H9 (cell line): ENCODE data around the gene EVI5. TPM values are rescaled to one million over a fixed set of nuclear protein-coding genes. Genes with fewer than 3 reads are reported as not detected.

ENCODE experiments used
- DNase-seq: peaks from one replicate; pipeline ENCODE4 v3.0.0-alpha.2; 2017
- H2AFZ ChIP-seq: one replicate; pipeline ENCODE4 v1.6.1; 2013; ENCODE audit warnings: mild to moderate bottlenecking, low read length, control low read depth, moderate library complexity
- H2AK5ac ChIP-seq: 2 replicates; pipeline ENCODE4 v1.6.1; 2013; ENCODE audit warnings: low read length, control low read depth, mixed read lengths; ENCODE audit not compliant: insufficient read length
- H2BK120ac ChIP-seq: one replicate; pipeline ENCODE4 v1.6.1; 2013; ENCODE audit warnings: low read depth, mild to moderate bottlenecking, low read length, control low read depth, inconsistent platforms; ENCODE audit not compliant: poor library complexity, severe bottlenecking
- H2BK12ac ChIP-seq: 2 replicates; pipeline ENCODE4 v1.6.1; 2013; ENCODE audit warnings: low read length, control low read depth, mixed read lengths, low read depth; ENCODE audit not compliant: insufficient read length
- H2BK15ac ChIP-seq: 2 replicates; pipeline ENCODE4 v1.6.1; 2013; ENCODE audit warnings: low read depth, low read length, control low read depth
- H2BK20ac ChIP-seq: one replicate; pipeline ENCODE4 v1.6.1; 2013; ENCODE audit warnings: low read depth, mild to moderate bottlenecking, low read length, control low read depth, inconsistent platforms; ENCODE audit not compliant: poor library complexity, severe bottlenecking
- H2BK5ac ChIP-seq: 2 replicates; pipeline ENCODE4 v1.6.1; 2013; ENCODE audit warnings: low read length, control low read depth, mixed read lengths; ENCODE audit not compliant: insufficient read length
- H3K14ac ChIP-seq: 2 replicates; pipeline ENCODE4 v1.6.1; 2013; ENCODE audit warnings: low read length, control low read depth; ENCODE audit not compliant: insufficient read depth
- H3K18ac ChIP-seq: 2 replicates; pipeline ENCODE4 v1.6.1; 2013; ENCODE audit warnings: low read depth, mild to moderate bottlenecking, mixed read lengths, low read length, control low read depth; ENCODE audit not compliant: insufficient read length
- H3K23ac ChIP-seq: 2 replicates; pipeline ENCODE4 v1.6.1; 2013; ENCODE audit warnings: low read length, control low read depth, mixed read lengths, low read depth; ENCODE audit not compliant: insufficient read length
- H3K23me2 ChIP-seq: 2 replicates; pipeline ENCODE4 v1.6.1; 2013; ENCODE audit warnings: low read depth, mild to moderate bottlenecking, mixed read lengths, low read length, control low read depth; ENCODE audit not compliant: insufficient read length, poor library complexity, severe bottlenecking
- H3K27ac ChIP-seq: 2 replicates; pipeline ENCODE4 v1.5.1; 2013; ENCODE audit warnings: low read length, control low read depth, mixed read lengths, low read depth; ENCODE audit not compliant: insufficient read length
- H3K27me3 ChIP-seq: 2 replicates; pipeline ENCODE4 v1.6.1; 2013; ENCODE audit warnings: low read length, control low read depth, inconsistent platforms; ENCODE audit not compliant: insufficient read depth
- H3K4ac ChIP-seq: 2 replicates; pipeline ENCODE4 v1.6.1; 2013; ENCODE audit warnings: low read depth, mild to moderate bottlenecking, control low read depth, inconsistent platforms, low read length, moderate library complexity
- H3K4me1 ChIP-seq: 2 replicates; pipeline ENCODE4 v1.6.1; 2013; ENCODE audit warnings: low read length, control low read depth, inconsistent platforms; ENCODE audit not compliant: insufficient read depth
- H3K4me2 ChIP-seq: 2 replicates; pipeline ENCODE4 v1.6.1; 2013; ENCODE audit warnings: low read length, control low read depth, mixed read lengths; ENCODE audit not compliant: insufficient read length, insufficient read depth
- H3K56ac ChIP-seq: 2 replicates; pipeline ENCODE4 v1.6.1; 2013; ENCODE audit warnings: low read depth, mild to moderate bottlenecking, mixed read lengths, low read length, control low read depth; ENCODE audit not compliant: insufficient read length
- H3K79me1 ChIP-seq: 2 replicates; pipeline ENCODE4 v1.6.1; 2013; ENCODE audit warnings: low read depth, mild to moderate bottlenecking, moderate library complexity, low read length, control low read depth, inconsistent platforms; ENCODE audit not compliant: insufficient read depth, poor library complexity, severe bottlenecking
- H3K79me2 ChIP-seq: 2 replicates; pipeline ENCODE4 v1.6.1; 2013; ENCODE audit warnings: low read length, control low read depth, inconsistent platforms; ENCODE audit not compliant: insufficient read depth
- H3K9ac ChIP-seq: 2 replicates; pipeline ENCODE4 v1.6.1; 2013; ENCODE audit warnings: low read length, control low read depth, mixed read lengths; ENCODE audit not compliant: insufficient read length; ENCODE audit errors: extremely low read depth
- H3K9me3 ChIP-seq: one replicate; pipeline ENCODE4 v1.6.1; 2013; ENCODE audit warnings: low read depth, low read length, inconsistent platforms; ENCODE audit not compliant: control insufficient read depth
- H3T11ph ChIP-seq: one replicate; pipeline ENCODE4 v1.6.1; 2013; ENCODE audit warnings: mild to moderate bottlenecking, low read length, control low read depth, inconsistent platforms
- H4K20me1 ChIP-seq: one replicate; pipeline ENCODE4 v1.6.1; 2013; ENCODE audit not compliant: control insufficient read depth, insufficient read length, insufficient read depth
- H4K5ac ChIP-seq: 2 replicates; pipeline ENCODE4 v1.6.1; 2013; ENCODE audit warnings: low read depth, mild to moderate bottlenecking, mixed read lengths, low read length, control low read depth; ENCODE audit not compliant: insufficient read length
- H4K8ac ChIP-seq: replicated peaks from 2 replicates; pipeline ENCODE4 v1.6.1; 2013; ENCODE audit warnings: low read length, control low read depth, mixed read lengths, low read depth; ENCODE audit not compliant: insufficient read length
- H4K91ac ChIP-seq: 2 replicates; pipeline ENCODE4 v1.6.1; 2013; ENCODE audit warnings: low read depth, mild to moderate bottlenecking, moderate library complexity, mixed read lengths, low read length, control low read depth; ENCODE audit not compliant: insufficient read length
- H3K27ac Mint-ChIP-seq, 3 experiments: 2 replicates in 2 of 3; 3 replicates in 1 of 3; pipeline ENCODE4 v1.8.0; 2020 to 2021; ENCODE audit warnings: mixed read lengths in 3 of 3, mild to moderate bottlenecking in 1 of 3, moderate library complexity in 1 of 3
- H3K27me3 Mint-ChIP-seq: 2 replicates; pipeline ENCODE4 v1.8.0; 2021; ENCODE audit warnings: low read depth, mild to moderate bottlenecking, moderate library complexity, mixed read lengths
- H3K36me3 Mint-ChIP-seq, 3 experiments: 2 replicates in 2 of 3; 3 replicates in 1 of 3; pipeline ENCODE4 v1.8.0; 2020 to 2021; ENCODE audit warnings: low read depth in 3 of 3, mixed read lengths in 3 of 3; ENCODE audit not compliant: insufficient read depth in 1 of 3
- H3K4me1 Mint-ChIP-seq, 2 experiments: 2 replicates each; pipeline ENCODE4 v1.8.0; 2020; ENCODE audit warnings: mixed read lengths in 2 of 2
- H3K4me3 Mint-ChIP-seq, 2 experiments: 2 replicates in 1 of 2; 3 replicates in 1 of 2; pipeline ENCODE4 v1.8.0; 2020 to 2021; ENCODE audit warnings: mild to moderate bottlenecking in 2 of 2, mixed read lengths in 2 of 2, moderate library complexity in 1 of 2
- H3K9me3 Mint-ChIP-seq, 2 experiments: 2 replicates in 1 of 2; 3 replicates in 1 of 2; pipeline ENCODE4 v1.8.0; 2020; ENCODE audit warnings: mild to moderate bottlenecking in 2 of 2, mixed read lengths in 2 of 2, moderate library complexity in 1 of 2
- WGBS: extraction: QIAGEN DNeasy Blood & Tissue Kit; methylation state at CpG from one replicate; pipeline ENCODE4 v1.1.7; 2013; ENCODE audit warnings: missing lambda C conversion rate, low lambda C conversion rate, mixed read lengths; ENCODE audit not compliant: insufficient read length; ENCODE audit errors: extremely low coverage; 5-methylcytosine and 5-hydroxymethylcytosine counted together
- total RNA-seq: library from RNA; stranded (reverse); gene quantifications from 2 replicates; pipeline ENCODE4 v1.2.1, GENCODE V29; 2021
- TF ChIP-seq, protein P1 (sequence below): fragments of 200-600 bp; sonication (generic); conservative IDR thresholded peaks from 3 replicates; pipeline ENCODE4 v1.8.0; 2021; ENCODE audit warnings: antibody characterized with exemption, mild to moderate bottlenecking

Gene EVI5
- total RNA-seq, 1 experiment from 2014 or later: 9.7 TPM

DNA sequence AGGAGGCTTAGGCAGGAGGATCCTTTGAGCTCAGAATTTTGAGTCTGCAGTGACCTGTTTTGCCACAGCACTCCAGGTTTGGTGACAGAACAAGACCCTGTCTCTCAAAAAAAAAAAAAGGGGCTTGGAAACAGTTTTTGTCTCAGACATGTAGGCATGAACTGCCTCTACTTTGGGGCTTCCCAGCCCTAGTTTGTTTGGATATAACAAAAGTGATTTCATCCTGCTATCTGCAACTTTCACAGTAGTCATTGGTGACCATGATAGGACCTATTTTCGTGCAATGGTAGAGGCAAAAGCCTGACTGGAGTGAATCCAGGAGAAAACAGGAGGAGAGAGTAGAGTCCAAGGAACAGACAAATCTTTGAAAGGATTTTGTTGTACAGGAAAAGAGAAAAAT, 20.3 kb upstream of the EVI5 start:
- no peaks in the 10 kb centered on the region for H3K23me2 ChIP-seq
- no peak overlapping the region for H3K4ac ChIP-seq
- no peak overlapping the region for H3K27ac Mint-ChIP-seq
- no peaks in the 10 kb centered on the region for H3K79me1 ChIP-seq
- H3K36me3 Mint-ChIP-seq: no peaks in the 10 kb centered on the region
- H3K4me1 Mint-ChIP-seq: peaks cover 3 to 4% of the 10 kb centered on the region in 2 experiments; a peak in 2 of 4 replicates
- H4K8ac ChIP-seq: no peak overlapping the region
- WGBS: no CpG with 5 or more reads among the region's 1 CpG
- no peaks in the 10 kb centered on the region for H3K27me3 Mint-ChIP-seq
- no peak overlapping the region for H3T11ph ChIP-seq
- no peak overlapping the region for H2BK5ac ChIP-seq
- H3K4me3 Mint-ChIP-seq: no peak overlapping the region
- H3K9ac ChIP-seq: no peak overlapping the region
- H3K23ac ChIP-seq: no peak overlapping the region
- H3K14ac ChIP-seq: no peak overlapping the region
- no peak overlapping the region for H4K5ac ChIP-seq
- no peak overlapping the region for H2AK5ac ChIP-seq
- no peak overlapping the region for H3K4me2 ChIP-seq
- H3K18ac ChIP-seq: no peak overlapping the region
- no peaks in the 10 kb centered on the region for H4K20me1 ChIP-seq
- H4K91ac ChIP-seq: no peak overlapping the region
- no peak overlapping the region for H2BK12ac ChIP-seq
- H3K9me3 Mint-ChIP-seq: no peaks in the 10 kb centered on the region
- H2AFZ ChIP-seq: no peak overlapping the region
- H3K56ac ChIP-seq: no peak overlapping the region
- no peak overlapping the region for H3K27ac ChIP-seq
- no peaks in the 10 kb centered on the region for H3K4me1 ChIP-seq
- no peaks in the 10 kb centered on the region for H3K9me3 ChIP-seq
- TF ChIP-seq, protein P1, sequence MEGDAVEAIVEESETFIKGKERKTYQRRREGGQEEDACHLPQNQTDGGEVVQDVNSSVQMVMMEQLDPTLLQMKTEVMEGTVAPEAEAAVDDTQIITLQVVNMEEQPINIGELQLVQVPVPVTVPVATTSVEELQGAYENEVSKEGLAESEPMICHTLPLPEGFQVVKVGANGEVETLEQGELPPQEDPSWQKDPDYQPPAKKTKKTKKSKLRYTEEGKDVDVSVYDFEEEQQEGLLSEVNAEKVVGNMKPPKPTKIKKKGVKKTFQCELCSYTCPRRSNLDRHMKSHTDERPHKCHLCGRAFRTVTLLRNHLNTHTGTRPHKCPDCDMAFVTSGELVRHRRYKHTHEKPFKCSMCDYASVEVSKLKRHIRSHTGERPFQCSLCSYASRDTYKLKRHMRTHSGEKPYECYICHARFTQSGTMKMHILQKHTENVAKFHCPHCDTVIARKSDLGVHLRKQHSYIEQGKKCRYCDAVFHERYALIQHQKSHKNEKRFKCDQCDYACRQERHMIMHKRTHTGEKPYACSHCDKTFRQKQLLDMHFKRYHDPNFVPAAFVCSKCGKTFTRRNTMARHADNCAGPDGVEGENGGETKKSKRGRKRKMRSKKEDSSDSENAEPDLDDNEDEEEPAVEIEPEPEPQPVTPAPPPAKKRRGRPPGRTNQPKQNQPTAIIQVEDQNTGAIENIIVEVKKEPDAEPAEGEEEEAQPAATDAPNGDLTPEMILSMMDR: no peak
- H2BK120ac ChIP-seq: no peak overlapping the region
- no peaks in the 10 kb centered on the region for H3K79me2 ChIP-seq
- H2BK15ac ChIP-seq: no peak overlapping the region
- H2BK20ac ChIP-seq: no peak overlapping the region
- H3K27me3 ChIP-seq: no peaks in the 10 kb centered on the region
- DNase-seq: no peak
